H9 (cell line): ENCODE measurements around the gene HIP1. TPM values are rescaled to one million over a fixed set of nuclear protein-coding genes. Genes with fewer than 3 reads are reported as not detected.
A peak's percentile ranks its signal among the peaks of the same experiment; 100 is the strongest.

ENCODE experiments used
- DNase-seq: peaks from one replicate; pipeline ENCODE4 v3.0.0-alpha.2; 2017
- H2AFZ ChIP-seq: one replicate; pipeline ENCODE4 v1.6.1; 2013; ENCODE audit warnings: mild to moderate bottlenecking, low read length, control low read depth, moderate library complexity
- H2AK5ac ChIP-seq: 2 replicates; pipeline ENCODE4 v1.6.1; 2013; ENCODE audit warnings: low read length, control low read depth, mixed read lengths; ENCODE audit not compliant: insufficient read length
- H2BK120ac ChIP-seq: one replicate; pipeline ENCODE4 v1.6.1; 2013; ENCODE audit warnings: low read depth, mild to moderate bottlenecking, low read length, control low read depth, inconsistent platforms; ENCODE audit not compliant: poor library complexity, severe bottlenecking
- H2BK12ac ChIP-seq: 2 replicates; pipeline ENCODE4 v1.6.1; 2013; ENCODE audit warnings: low read length, control low read depth, mixed read lengths, low read depth; ENCODE audit not compliant: insufficient read length
- H2BK15ac ChIP-seq: 2 replicates; pipeline ENCODE4 v1.6.1; 2013; ENCODE audit warnings: low read depth, low read length, control low read depth
- H2BK20ac ChIP-seq: one replicate; pipeline ENCODE4 v1.6.1; 2013; ENCODE audit warnings: low read depth, mild to moderate bottlenecking, low read length, control low read depth, inconsistent platforms; ENCODE audit not compliant: poor library complexity, severe bottlenecking
- H2BK5ac ChIP-seq: 2 replicates; pipeline ENCODE4 v1.6.1; 2013; ENCODE audit warnings: low read length, control low read depth, mixed read lengths; ENCODE audit not compliant: insufficient read length
- H3K14ac ChIP-seq: 2 replicates; pipeline ENCODE4 v1.6.1; 2013; ENCODE audit warnings: low read length, control low read depth; ENCODE audit not compliant: insufficient read depth
- H3K18ac ChIP-seq: 2 replicates; pipeline ENCODE4 v1.6.1; 2013; ENCODE audit warnings: low read depth, mild to moderate bottlenecking, mixed read lengths, low read length, control low read depth; ENCODE audit not compliant: insufficient read length
- H3K23ac ChIP-seq: 2 replicates; pipeline ENCODE4 v1.6.1; 2013; ENCODE audit warnings: low read length, control low read depth, mixed read lengths, low read depth; ENCODE audit not compliant: insufficient read length
- H3K23me2 ChIP-seq: 2 replicates; pipeline ENCODE4 v1.6.1; 2013; ENCODE audit warnings: low read depth, mild to moderate bottlenecking, mixed read lengths, low read length, control low read depth; ENCODE audit not compliant: insufficient read length, poor library complexity, severe bottlenecking
- H3K27ac ChIP-seq: 2 replicates; pipeline ENCODE4 v1.5.1; 2013; ENCODE audit warnings: low read length, control low read depth, mixed read lengths, low read depth; ENCODE audit not compliant: insufficient read length
- H3K27me3 ChIP-seq: 2 replicates; pipeline ENCODE4 v1.6.1; 2013; ENCODE audit warnings: low read length, control low read depth, inconsistent platforms; ENCODE audit not compliant: insufficient read depth
- H3K4ac ChIP-seq: 2 replicates; pipeline ENCODE4 v1.6.1; 2013; ENCODE audit warnings: low read depth, mild to moderate bottlenecking, control low read depth, inconsistent platforms, low read length, moderate library complexity
- H3K4me1 ChIP-seq: 2 replicates; pipeline ENCODE4 v1.6.1; 2013; ENCODE audit warnings: low read length, control low read depth, inconsistent platforms; ENCODE audit not compliant: insufficient read depth
- H3K4me2 ChIP-seq: 2 replicates; pipeline ENCODE4 v1.6.1; 2013; ENCODE audit warnings: low read length, control low read depth, mixed read lengths; ENCODE audit not compliant: insufficient read length, insufficient read depth
- H3K56ac ChIP-seq: 2 replicates; pipeline ENCODE4 v1.6.1; 2013; ENCODE audit warnings: low read depth, mild to moderate bottlenecking, mixed read lengths, low read length, control low read depth; ENCODE audit not compliant: insufficient read length
- H3K79me1 ChIP-seq: 2 replicates; pipeline ENCODE4 v1.6.1; 2013; ENCODE audit warnings: low read depth, mild to moderate bottlenecking, moderate library complexity, low read length, control low read depth, inconsistent platforms; ENCODE audit not compliant: insufficient read depth, poor library complexity, severe bottlenecking
- H3K79me2 ChIP-seq: 2 replicates; pipeline ENCODE4 v1.6.1; 2013; ENCODE audit warnings: low read length, control low read depth, inconsistent platforms; ENCODE audit not compliant: insufficient read depth
- H3K9ac ChIP-seq: 2 replicates; pipeline ENCODE4 v1.6.1; 2013; ENCODE audit warnings: low read length, control low read depth, mixed read lengths; ENCODE audit not compliant: insufficient read length; ENCODE audit errors: extremely low read depth
- H3K9me3 ChIP-seq: one replicate; pipeline ENCODE4 v1.6.1; 2013; ENCODE audit warnings: low read depth, low read length, inconsistent platforms; ENCODE audit not compliant: control insufficient read depth
- H3T11ph ChIP-seq: one replicate; pipeline ENCODE4 v1.6.1; 2013; ENCODE audit warnings: mild to moderate bottlenecking, low read length, control low read depth, inconsistent platforms
- H4K20me1 ChIP-seq: one replicate; pipeline ENCODE4 v1.6.1; 2013; ENCODE audit not compliant: control insufficient read depth, insufficient read length, insufficient read depth
- H4K5ac ChIP-seq: 2 replicates; pipeline ENCODE4 v1.6.1; 2013; ENCODE audit warnings: low read depth, mild to moderate bottlenecking, mixed read lengths, low read length, control low read depth; ENCODE audit not compliant: insufficient read length
- H4K8ac ChIP-seq: replicated peaks from 2 replicates; pipeline ENCODE4 v1.6.1; 2013; ENCODE audit warnings: low read length, control low read depth, mixed read lengths, low read depth; ENCODE audit not compliant: insufficient read length
- H4K91ac ChIP-seq: 2 replicates; pipeline ENCODE4 v1.6.1; 2013; ENCODE audit warnings: low read depth, mild to moderate bottlenecking, moderate library complexity, mixed read lengths, low read length, control low read depth; ENCODE audit not compliant: insufficient read length
- H3K27ac Mint-ChIP-seq, 3 experiments: 2 replicates in 2 of 3; 3 replicates in 1 of 3; pipeline ENCODE4 v1.8.0; 2020 to 2021; ENCODE audit warnings: mixed read lengths in 3 of 3, mild to moderate bottlenecking in 1 of 3, moderate library complexity in 1 of 3
- H3K27me3 Mint-ChIP-seq: 2 replicates; pipeline ENCODE4 v1.8.0; 2021; ENCODE audit warnings: low read depth, mild to moderate bottlenecking, moderate library complexity, mixed read lengths
- H3K36me3 Mint-ChIP-seq, 3 experiments: 2 replicates in 2 of 3; 3 replicates in 1 of 3; pipeline ENCODE4 v1.8.0; 2020 to 2021; ENCODE audit warnings: low read depth in 3 of 3, mixed read lengths in 3 of 3; ENCODE audit not compliant: insufficient read depth in 1 of 3
- H3K4me1 Mint-ChIP-seq, 2 experiments: 2 replicates each; pipeline ENCODE4 v1.8.0; 2020; ENCODE audit warnings: mixed read lengths in 2 of 2
- H3K4me3 Mint-ChIP-seq, 2 experiments: 2 replicates in 1 of 2; 3 replicates in 1 of 2; pipeline ENCODE4 v1.8.0; 2020 to 2021; ENCODE audit warnings: mild to moderate bottlenecking in 2 of 2, mixed read lengths in 2 of 2, moderate library complexity in 1 of 2
- H3K9me3 Mint-ChIP-seq, 2 experiments: 2 replicates in 1 of 2; 3 replicates in 1 of 2; pipeline ENCODE4 v1.8.0; 2020; ENCODE audit warnings: mild to moderate bottlenecking in 2 of 2, mixed read lengths in 2 of 2, moderate library complexity in 1 of 2
- WGBS: extraction: QIAGEN DNeasy Blood & Tissue Kit; methylation state at CpG from one replicate; pipeline ENCODE4 v1.1.7; 2013; ENCODE audit warnings: missing lambda C conversion rate, low lambda C conversion rate, mixed read lengths; ENCODE audit not compliant: insufficient read length; ENCODE audit errors: extremely low coverage; 5-methylcytosine and 5-hydroxymethylcytosine counted together
- total RNA-seq: library from RNA; stranded (reverse); gene quantifications from 2 replicates; pipeline ENCODE4 v1.2.1, GENCODE V29; 2021
- TF ChIP-seq, protein P1 (sequence below): fragments of 200-600 bp; sonication (generic); conservative IDR thresholded peaks from 3 replicates; pipeline ENCODE4 v1.8.0; 2021; ENCODE audit warnings: antibody characterized with exemption, mild to moderate bottlenecking

The HIP1 gene
- total RNA-seq, 1 experiment from 2014 or later = 87.5 TPM

DNA sequence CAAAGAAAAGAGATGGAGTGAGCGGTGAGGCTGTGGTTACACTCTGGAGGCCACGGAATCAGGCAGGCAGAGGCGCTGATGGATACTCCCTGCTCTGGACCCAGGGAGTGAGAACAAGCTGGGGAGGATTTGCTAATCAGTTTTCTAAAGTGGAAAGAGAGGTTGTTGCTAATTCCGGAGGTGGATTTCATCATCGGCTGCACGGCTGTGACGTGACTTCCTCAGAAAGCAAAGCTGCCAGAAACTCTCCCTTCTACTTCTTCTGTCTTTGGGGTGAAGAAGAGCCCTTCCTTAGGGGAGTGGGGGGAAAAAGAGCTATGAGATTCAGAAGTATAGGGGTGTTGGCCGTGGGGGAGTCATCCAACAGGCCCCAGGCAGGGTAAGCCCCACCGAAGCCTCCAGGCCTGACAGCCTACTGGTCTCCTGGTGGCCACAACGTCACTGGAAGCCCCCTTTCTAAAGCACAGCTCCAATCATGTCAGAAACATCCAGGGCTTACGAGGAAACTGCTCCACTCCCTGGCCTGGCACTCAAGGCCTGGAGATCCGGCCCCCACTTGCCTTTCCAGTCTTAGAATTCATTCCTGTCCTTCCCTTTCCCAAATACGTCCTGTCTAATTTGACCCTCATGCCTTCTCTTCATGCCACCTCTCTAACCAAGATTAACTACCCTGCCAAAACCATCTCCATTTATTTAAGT, 114.5 kb downstream of the HIP1 start:
- no peaks in the 10 kb centered on the region for H3K9me3 ChIP-seq
- WGBS = no CpG with 5 or more reads among the region's 13 CpGs
- no peak overlapping the region for H2AFZ ChIP-seq
- H4K5ac ChIP-seq = no peak overlapping the region
- no peak overlapping the region for H3K4me2 ChIP-seq
- no peaks in the 10 kb centered on the region for H3K23me2 ChIP-seq
- H3T11ph ChIP-seq = no peak overlapping the region
- no peak overlapping the region for H2BK12ac ChIP-seq
- no peaks in the 10 kb centered on the region for H3K27me3 ChIP-seq
- H3K14ac ChIP-seq = no peak overlapping the region
- no peaks in the 10 kb centered on the region; the same call in 1 of the 2 replicates for H3K4me1 ChIP-seq
- peaks cover 7% of the 10 kb centered on the region for H3K79me1 ChIP-seq
- H4K91ac ChIP-seq = no peak overlapping the region
- no peak overlapping the region for H3K56ac ChIP-seq
- peaks cover 16 to 17% of the 10 kb centered on the region in 2 experiments for H3K4me1 Mint-ChIP-seq
- no peak overlapping the region for H2BK15ac ChIP-seq
- H3K4me3 Mint-ChIP-seq = no peak overlapping the region; a peak in 1 of 5 replicates
- no peak overlapping the region for H2BK20ac ChIP-seq
- TF ChIP-seq, protein P1, sequence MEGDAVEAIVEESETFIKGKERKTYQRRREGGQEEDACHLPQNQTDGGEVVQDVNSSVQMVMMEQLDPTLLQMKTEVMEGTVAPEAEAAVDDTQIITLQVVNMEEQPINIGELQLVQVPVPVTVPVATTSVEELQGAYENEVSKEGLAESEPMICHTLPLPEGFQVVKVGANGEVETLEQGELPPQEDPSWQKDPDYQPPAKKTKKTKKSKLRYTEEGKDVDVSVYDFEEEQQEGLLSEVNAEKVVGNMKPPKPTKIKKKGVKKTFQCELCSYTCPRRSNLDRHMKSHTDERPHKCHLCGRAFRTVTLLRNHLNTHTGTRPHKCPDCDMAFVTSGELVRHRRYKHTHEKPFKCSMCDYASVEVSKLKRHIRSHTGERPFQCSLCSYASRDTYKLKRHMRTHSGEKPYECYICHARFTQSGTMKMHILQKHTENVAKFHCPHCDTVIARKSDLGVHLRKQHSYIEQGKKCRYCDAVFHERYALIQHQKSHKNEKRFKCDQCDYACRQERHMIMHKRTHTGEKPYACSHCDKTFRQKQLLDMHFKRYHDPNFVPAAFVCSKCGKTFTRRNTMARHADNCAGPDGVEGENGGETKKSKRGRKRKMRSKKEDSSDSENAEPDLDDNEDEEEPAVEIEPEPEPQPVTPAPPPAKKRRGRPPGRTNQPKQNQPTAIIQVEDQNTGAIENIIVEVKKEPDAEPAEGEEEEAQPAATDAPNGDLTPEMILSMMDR = no peak
- no peak overlapping the region for H3K23ac ChIP-seq
- no peak overlapping the region for H2BK120ac ChIP-seq
- H3K27ac Mint-ChIP-seq = peak overlapping the region; percentile 27 to 75 (median 49)
- H3K27me3 Mint-ChIP-seq = no peaks in the 10 kb centered on the region
- H3K36me3 Mint-ChIP-seq = peaks cover 60 to 70% (median 68%) of the 10 kb centered on the region in 3 experiments
- H4K20me1 ChIP-seq = peaks cover 2% of the 10 kb centered on the region
- H3K18ac ChIP-seq = no peak overlapping the region
- no peak overlapping the region for H2BK5ac ChIP-seq
- no peak overlapping the region for H3K4ac ChIP-seq
- no peak overlapping the region for H3K27ac ChIP-seq
- no peak overlapping the region for H2AK5ac ChIP-seq
- no peak overlapping the region for H3K9ac ChIP-seq
- peaks cover 4% of the 10 kb centered on the region; the same call in 1 of the 2 replicates for H3K79me2 ChIP-seq
- H4K8ac ChIP-seq = no peak overlapping the region
- peaks cover 7 to 12% of the 10 kb centered on the region in 2 experiments; a peak in 4 of 5 replicates for H3K9me3 Mint-ChIP-seq
- no peak for DNase-seq
